Skin of body (tissue), 2 donors: Measurements from ENCODE around the gene LRRC47. TPM values are rescaled to one million over a fixed set of nuclear protein-coding genes. Genes with fewer than 3 reads are reported as not detected.

Source experiments
- DNase-seq: peaks from one replicate; lab custom pipeline; 2025; lab: John Stamatoyannopoulos, UW
- total RNA-seq: library from RNA; depleted of rRNA; stranded (reverse); fragments of >200 nt; gene quantifications from one replicate; pipeline ENCODE4 v1.2.3, GENCODE V29; 2014

LRRC47 gene
- 24.4 TPM for total RNA-seq

DNA sequence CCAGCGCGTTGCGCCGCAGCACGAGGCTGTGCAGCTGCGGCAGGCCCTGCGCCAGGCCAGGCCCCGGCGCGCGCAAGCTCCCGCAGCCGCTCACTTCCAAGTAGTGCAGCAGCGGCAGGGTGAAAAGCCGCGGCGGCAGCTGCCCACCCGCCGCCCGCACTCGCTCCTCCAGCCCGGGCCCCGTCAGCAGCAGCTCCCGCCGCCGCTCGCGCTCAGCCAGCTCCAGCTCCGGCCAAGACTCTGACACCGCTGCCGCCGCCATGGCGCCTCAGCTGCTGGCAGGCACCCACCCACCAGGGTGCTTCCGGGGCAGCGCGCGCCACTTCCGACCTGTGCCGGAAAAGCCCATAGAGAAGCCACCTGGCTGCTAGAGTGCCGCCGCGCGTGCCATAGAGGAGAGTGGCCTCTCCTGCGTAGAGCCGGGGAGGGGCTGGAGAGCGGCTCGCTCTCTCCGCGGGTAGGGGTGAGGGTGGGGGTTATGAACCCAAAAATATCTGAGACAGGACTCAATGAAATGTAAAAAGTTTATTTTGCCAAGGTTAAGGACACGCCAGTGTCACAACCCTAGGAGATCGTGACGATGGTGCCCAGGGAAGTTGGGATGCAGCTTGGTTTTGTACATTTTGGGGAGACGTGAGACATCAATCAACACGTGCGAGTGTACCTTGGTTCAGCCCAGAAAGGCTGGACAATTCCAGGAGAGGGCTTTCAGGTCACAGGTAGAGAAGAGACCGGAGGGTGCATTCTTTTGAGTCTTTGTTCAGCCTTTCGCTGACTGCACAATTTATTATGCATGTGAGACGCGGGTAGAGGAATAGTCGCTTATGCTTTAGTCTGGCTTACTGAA is at the start of gene LRRC47:
LRRC47 (minus strand) TSS at position 284 of the 847 bp plus-strand sequence; CDS start at position 262, 22 bp downstream.
- DNase-seq, result peak; percentile 80

DNA sequence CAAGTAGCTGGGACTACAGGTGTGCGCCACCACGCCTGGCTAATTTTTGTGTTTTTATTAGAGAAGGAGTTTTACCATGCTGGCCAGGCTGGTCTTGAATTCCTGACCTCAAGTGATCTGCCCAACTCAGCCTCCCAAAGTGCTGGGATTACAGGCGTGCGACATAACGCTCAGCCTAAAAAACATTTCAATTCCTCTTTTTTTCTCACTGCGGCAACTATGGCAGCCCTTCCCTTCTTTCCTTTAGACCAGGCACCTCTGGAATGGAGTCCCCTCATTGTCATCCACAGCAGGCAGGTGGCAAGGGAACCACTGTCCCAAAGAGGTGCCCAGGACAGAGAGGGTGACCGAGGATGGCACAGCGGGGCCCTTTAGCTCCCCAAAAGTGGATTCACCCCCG is 46.6 kb upstream of the LRRC47 start:
- DNase-seq, result no peak

DNA sequence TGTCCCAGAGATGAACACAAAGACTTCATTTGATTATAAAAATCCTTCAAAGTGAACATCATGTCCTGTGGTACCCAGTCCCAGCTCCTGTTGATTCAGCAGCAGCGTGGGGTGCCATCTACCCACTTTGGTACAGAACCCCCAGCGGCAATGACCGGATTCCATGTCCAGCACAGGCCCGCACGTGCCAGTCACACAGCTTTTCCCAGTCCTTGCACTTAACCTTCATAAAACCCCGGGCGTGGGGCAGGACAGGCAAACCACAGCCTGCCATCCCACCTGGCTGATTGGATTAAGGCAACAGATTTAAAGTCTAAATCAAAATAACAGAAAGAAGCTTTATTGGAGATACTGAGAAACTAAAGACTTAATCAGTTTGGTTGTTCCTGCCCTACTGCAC is 45.2 kb upstream of the LRRC47 start:
- no peak for DNase-seq

DNA sequence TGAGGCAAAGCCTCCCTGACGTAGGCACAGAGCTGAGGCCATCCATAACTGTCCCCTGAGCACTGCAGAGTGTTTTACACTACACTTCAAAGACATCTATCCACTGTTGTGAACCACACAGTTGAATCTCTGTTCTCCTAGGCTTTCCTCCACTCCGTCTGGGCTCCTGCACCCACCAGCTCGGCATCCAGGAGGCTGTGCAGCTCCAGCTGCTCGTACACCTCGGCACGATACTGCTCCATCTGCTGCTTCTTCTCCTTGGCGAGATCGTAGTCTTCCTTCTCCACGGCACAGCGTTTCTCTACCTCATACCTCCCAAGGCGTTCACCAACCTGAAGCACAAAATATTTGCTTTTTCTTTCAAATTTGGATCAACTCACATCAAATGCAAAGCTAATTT is 42.5 kb upstream of the LRRC47 start:
- no peak for DNase-seq

DNA sequence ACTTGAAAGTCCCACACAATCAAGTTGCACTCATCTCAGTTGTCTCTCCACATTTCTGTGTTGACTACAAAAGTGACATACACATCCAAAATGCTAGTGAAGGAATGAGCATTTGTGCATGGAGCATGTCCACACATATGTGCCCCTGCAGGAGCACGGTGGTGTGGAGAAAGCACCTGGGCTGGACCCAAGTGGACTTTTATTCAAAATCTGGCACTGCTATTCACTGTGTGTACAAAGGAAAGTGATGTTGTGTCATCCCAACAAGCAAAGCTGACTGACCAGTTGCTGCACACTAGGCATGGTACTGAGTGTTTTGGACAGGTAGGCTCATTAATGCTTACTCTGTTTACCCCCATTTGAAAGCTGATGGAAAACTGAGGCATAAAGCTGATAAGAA is 41.4 kb upstream of the LRRC47 start:
- no peak for DNase-seq

DNA sequence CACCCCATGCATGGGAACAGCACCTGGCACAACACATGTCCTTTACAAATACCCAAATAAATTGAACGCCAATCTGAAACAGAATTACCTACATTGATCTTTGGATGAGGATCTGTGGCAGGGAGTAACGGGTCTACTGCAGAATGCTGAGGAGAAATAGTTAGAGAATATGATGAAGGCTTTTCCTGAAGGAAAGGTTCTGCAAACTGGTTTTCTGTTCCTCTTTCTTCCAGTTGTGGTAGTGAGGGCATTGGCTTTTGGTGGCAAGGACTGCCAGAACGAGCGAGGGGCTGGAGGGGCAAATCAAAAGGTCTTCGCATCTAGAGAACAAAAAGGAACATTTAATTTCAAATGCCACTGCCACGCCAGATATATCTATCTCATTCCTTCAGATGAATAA is 40.9 kb upstream of the LRRC47 start:
- no peak for DNase-seq

DNA sequence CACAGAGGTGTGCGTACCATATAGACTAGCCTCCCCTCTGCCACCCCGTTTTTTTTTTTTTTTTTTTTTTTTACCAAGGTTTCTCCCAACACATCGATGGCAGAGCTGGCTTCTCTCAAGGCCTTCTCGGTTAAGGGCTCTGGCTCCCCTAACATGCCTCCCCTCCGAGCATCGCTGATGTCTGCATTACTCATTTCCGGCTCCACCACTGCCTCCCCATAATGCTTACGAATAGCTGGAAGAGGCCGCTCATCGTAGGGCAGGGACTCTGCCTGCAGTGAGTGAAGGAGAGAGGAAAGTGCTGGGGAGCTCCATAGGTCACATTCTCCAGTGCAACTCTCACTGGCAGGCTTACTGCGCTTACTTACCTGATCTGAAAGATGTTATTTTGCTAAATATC is 40.1 kb upstream of the LRRC47 start:
- DNase-seq, result no peak

DNA sequence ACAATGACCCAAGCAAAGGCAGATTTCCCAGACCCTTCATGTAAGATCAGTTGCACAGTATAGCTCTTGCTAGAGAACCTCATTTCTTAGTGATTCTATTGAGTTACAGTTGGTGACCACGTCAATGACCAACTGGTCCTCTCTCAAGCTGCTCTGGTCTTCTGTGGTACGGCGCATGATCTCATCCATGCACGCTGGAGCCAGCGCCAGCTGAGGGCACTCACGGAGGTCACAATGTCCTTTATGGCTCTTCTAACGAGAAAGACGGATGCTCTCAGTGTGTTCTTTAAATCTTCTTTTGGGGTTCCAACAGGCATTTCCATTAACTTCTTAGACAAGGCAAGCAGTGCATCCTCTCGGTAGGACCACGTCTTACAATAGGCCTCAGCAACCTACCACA is 38.4 kb upstream of the LRRC47 start:
- DNase-seq, result no peak

DNA sequence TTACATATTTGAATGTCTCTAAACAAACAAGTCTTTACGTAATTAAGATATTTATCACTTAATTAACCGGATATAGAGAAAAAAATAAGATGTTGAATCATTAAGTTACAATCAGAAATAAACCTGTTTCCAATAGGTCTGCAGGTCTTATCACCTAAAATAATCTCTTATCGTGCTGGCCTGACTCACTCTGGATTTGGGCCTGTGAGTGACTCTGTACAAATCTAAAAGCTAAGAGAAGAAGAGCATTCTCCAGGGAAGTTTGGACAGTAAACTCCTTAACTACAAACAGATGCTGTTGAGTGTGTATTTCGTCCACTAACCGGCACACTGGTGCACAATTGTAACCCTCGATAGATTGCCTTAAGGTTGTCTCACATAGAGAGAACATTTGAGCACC is 35.4 kb upstream of the LRRC47 start:
- DNase-seq, result no peak

DNA sequence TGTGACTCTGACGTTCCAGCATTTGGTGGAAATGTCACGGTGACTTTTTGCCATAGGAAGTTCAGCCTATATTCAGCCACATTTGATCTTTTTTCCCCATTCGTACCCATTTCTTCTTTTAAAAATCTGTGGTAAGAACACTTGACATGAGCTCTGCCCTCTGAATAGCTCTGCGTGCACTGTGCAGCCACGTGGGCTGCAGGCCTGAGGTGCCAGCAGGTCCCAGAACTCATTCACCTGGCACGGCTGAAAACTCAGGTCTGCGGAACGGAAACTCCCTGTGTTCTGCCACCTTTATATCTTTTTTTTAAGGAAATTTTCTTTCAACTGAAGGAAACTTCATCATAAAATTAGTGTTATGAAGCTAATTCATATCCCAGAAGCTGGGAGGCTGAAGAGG is 32.1 kb upstream of the LRRC47 start:
- DNase-seq, result no peak

DNA sequence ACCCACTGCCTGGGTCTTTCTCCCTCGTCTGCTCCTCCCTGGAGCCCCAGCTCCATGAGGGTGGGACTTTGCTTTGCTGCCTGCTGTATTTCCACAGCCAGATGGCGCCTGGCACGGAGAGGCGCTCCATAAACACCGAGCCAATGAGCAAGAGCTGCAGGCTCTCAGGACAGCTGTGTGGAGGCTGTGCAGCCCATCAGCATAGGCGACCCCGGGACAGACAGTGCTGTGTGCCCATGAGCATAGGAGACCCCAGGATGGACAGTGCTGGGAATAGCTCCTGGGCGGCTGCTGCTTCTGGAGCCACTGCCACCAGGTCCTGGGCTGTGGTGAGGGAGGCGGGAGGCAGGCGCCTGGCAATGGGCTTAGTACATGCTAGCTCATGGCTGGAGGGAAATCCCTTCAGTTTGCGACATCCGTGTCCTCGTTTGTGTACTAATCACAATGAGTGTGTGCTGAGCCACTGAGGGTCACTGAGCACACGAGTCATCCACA is 31.6 kb upstream of the LRRC47 start:
- peak; percentile 4 for DNase-seq

DNA sequence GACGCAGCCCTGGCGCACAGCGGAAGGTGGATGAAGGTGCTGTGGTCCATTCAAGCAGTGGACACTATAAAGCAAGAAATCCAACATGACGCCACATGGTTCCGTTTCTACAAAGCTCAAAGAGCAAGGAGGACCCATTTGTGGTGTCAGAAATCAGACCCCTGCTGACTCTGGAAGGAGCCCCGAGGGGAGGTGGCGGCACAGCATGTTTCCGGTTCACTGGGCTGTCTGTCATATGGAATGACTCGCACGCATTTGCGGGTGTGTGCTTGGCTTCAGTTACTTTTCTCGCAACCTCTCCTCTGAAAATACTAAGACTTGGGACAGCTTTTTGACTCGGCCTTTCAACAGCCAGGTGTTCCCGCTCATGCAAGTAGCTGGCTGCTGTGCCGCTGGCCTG is 29.1 kb upstream of the LRRC47 start:
- DNase-seq, result no peak

DNA sequence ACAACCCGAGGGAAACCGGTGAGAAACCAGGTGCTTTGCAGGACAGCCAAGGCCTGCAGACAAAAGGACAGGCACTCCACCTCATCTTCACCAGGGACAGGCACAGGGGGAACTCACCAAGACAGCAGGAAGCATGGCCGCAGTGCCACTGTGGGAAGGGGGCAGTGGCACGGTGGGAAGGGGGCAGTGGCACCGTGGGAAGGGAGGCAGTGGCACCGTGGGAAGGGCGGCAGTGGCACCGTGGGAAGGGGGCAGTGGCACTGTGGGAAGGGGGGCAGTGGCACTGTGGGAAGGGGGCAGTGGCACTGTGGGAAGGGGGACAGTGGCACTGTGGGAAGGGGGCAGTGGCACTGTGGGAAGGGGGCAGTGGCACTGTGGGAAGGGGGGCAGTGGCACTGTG is 28.4 kb upstream of the LRRC47 start:
- DNase-seq, result no peak

DNA sequence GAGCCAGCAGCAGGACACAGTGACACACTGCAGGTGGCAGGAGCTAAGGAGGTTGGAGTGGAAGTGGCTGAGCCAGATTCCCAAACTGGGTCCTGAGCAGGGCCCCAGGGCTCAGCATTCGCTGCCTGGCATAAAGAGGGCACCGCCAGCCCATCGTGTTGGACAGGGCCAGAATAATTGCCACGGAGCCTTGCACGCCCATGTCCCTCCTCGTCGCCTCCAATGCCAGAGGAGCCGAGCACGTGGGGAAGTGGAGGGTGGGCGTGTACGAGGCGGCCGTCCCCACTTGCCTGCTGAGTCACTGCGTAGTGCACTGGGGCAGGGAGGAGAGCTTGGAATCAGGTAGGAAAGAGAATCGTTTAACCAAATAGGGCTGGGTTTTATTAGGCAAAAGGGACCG is 26.1 kb upstream of the LRRC47 start:
- DNase-seq, result no peak

DNA sequence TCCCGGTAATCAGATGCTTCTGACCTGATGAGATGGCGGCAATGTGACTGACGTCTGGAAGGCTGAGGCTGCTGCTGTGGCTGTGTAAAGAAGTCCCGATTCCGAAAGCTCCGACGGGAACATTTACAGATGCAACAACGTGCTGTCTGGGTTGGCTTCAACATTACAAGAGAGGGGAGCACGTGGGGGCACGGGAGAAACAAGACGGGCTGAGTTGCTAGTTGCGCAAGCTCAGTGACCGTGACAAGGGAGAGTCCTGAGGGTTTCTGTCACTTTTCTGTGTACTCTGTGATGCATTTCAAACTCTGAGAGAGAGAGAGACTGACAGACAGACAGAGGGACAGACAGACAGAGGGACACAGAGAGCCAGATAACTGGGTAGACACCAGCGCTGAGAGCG is 25.6 kb upstream of the LRRC47 start:
- DNase-seq, result no peak

DNA sequence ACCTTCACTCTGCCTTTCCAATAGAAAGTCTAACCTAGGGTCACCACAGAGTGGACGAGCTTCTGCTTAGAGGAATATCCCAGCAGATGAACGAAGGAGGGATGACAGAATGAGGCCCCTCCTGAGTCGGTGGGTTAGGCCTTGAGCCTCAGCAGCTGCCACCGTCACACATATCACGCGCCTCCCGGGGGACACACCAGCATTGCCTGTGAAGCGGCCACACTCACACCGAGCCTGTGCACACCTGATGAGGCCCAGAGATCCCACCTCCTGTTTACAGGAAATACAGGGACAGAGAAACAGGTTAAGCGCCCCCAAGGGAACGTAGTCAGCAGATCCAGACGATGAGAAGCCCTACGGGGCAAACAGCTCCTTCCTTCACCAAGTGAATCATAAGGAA is 25.1 kb upstream of the LRRC47 start:
- no peak for DNase-seq

DNA sequence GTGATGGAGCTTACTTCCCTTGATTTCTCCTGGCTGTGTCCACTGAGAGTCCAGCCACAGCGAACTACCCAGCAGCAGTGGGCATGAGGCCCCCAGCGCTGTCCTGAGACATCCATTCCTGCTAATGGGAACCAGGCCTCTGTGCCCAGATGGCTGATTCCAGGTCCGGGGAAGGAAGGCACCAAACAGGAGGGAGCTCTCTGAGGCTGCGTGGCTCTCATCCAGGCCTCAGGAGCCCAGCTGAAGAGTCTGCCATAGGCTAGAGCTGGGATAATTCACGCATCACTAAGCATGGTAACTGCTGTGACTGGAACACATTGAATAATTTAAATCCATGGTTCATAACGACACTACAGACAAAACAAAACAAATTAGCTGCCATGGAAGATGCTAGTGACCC is 24.7 kb upstream of the LRRC47 start:
- peak; percentile 17 for DNase-seq

DNA sequence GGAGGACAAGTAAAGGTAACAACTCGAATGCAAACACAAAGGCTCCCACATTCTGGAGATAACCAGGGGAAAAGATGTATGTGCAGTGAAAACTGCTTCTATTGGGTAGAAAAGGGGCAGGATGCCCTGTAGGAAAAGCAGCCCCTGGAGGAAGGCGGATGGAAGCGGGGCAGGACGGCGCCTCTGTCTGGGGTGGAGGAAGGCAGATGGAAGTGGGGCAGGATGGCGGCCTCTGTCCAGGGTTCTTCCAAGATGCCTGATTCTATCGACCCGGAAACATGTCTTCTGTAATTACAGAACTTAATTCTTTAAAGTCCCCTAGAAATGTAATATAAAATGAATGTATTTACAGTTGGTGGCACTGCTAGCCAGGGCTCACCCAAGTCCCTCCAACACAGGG is 24.0 kb upstream of the LRRC47 start:
- DNase-seq, result no peak

DNA sequence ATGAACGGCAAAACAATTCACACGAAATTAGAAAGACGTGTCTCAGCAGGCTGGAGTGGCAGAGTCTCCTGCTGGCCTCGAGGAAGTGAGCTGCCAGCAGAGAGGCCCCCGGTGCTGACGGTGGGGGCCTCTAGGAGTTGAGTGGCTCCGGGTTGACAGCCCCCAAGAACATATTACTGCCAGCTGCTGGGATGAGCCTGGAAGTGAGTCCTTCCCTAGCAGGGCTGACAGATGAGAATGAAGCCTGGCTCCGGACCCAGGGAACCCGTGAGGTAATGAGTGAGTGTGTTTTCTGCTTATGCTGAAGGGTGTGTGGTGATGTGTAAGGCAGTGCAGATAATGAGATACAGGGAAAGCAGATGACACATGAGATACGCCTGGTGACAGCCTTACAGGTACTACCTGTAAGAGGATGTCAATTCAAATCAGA is 23.5 kb upstream of the LRRC47 start:
- peak; percentile 62 for DNase-seq

DNA sequence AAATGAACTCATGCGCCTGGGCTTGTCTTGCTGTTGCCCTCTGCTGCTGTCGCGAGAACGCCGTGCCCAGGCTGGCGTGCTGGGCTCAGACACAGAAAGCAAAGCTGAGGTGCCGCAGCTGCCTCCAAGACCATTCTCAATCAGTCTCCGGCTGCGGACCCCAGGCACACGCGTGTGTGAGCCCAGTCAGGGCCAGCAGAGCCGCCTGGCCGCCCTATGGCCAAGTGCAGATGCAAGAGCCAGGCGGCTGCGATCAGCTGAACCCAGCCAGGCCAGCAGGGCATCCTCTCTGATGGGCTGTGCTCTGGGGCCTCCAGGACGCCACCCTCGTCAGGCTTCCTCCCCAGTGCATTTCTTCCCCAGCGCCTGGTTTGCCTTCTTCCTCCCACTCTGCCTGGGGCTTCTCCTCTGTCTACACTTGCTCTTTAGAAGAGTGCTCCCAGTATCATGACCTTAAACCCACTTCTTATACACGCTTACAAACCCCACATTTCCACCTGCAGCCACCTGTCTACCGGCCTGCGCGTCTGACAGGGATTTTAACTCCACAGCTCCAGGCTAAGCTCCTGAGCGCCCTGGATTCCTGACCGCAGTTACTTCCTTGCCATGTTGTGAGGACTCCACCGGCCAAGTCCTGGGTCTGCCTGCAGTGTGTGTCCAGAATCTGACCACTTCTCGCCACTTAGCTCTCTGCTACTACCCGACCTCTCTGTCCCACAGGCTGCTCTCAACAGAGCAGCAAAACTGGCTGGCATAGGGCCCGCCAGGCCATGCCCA is 21.7 kb upstream of the LRRC47 start:
- DNase-seq, result no peak

DNA sequence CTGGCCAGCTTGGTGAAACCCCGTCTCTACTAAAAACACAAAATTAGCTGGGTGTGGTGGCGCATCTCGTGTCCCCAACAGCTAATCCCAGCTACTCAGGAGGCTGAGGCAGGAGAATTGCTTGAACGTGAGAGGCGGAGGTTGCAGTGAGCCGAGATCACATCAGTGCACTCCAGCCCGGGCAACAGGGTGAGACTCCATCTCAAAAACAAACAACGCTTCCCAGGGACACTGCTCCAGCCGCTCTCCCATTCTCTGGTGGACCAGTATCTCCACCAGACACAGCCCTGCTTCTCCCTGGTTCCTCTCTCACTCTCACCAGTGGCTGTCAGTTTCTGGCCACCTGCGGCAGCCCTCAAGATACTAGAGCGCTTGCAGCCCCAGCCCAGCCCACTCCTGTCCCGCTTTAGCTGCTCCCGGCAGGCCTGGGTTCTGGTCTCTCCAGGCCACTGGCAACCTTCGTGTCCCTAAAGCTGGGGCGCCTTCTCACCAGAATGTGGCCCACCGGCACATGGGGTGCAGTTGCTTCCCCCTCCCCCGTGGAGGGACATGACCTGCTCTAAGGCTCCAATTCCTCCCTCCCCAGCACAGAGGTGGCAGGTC is 20.9 kb upstream of the LRRC47 start:
- no peak for DNase-seq
